ENCODE measurements around the gene APBB1.

DNA sequence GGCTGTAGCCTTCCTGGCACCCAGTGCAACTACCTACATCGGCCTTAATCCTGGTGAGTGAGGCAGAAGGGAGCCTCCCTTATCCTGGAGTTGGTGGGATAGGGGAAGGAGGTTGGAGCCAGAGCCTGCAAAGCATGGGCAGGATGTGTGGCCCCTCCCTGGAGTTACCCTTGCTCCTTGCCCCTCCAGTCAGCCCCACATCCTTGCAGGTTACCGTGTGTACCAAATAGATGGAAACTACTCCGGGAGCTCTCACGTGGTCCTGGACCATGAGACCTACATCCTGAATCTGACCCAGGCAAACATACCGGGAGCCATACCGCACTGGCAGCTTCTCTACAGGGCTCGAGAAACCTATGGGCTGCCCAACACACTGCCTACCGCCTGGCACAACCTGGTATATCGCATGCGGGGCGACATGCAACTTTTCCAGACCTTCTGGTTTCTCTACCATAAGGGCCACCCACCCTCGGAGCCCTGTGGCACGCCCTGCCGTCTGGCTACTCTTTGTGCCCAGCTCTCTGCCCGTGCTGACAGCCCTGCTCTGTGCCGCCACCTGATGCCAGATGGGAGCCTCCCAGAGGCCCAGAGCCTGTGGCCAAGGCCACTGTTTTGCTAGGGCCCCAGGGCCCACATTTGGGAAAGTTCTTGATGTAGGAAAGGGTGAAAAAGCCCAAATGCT lies 24.8 kb downstream of the APBB1 start:
- TF ChIP-seq, protein P1, sequence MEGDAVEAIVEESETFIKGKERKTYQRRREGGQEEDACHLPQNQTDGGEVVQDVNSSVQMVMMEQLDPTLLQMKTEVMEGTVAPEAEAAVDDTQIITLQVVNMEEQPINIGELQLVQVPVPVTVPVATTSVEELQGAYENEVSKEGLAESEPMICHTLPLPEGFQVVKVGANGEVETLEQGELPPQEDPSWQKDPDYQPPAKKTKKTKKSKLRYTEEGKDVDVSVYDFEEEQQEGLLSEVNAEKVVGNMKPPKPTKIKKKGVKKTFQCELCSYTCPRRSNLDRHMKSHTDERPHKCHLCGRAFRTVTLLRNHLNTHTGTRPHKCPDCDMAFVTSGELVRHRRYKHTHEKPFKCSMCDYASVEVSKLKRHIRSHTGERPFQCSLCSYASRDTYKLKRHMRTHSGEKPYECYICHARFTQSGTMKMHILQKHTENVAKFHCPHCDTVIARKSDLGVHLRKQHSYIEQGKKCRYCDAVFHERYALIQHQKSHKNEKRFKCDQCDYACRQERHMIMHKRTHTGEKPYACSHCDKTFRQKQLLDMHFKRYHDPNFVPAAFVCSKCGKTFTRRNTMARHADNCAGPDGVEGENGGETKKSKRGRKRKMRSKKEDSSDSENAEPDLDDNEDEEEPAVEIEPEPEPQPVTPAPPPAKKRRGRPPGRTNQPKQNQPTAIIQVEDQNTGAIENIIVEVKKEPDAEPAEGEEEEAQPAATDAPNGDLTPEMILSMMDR (IDR thresholded peaks at IDR 0.05; ENCODE audit: low read length), result no peak
- no peak for TF ChIP-seq EZH2 (IDR thresholded peaks at IDR 0.05; ENCODE audit: borderline replicate concordance, low read length)

All from OCI-LY1 (cell line).